NCI-H1436 treated with DMSO at 0.1 percent for 48 hours (cell line): Measurements from ENCODE around the gene TMEM179.

Source experiments
- DNase-seq: peaks from one replicate; lab custom pipeline; 2025; lab: John Stamatoyannopoulos, UW

The TMEM179 gene

GRCh38 chr14:104554608-104555429 is 49.8 kb downstream of the TMEM179 start:
- DNase-seq = no peak

DNA sequence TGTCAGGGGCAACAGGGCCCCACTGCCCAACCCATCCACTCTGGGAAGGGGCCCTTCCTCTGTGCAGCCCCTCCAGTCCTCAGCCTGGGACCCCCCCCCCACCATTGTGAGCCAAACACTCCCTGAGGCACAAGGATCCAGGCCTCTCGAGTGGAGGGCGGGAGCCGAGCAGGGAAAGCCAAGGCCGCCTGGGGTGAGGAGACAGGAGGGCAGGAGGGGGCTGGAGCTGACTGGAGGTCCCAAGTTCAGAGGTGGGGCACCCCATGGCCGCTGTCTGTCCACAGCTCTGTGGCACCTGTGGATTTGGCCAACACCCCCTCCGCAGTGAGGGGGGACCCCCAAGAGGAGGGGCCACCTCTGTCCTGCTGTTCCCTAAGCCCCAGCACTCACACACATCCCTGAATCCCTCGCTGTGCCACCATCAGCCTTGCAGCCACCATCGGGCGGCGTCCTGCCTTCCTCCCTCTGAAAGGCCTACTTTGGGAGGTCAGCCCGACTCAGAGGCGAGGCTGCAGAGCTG is 50.4 kb downstream of the TMEM179 start:
- DNase-seq = no peak

GRCh38 chr14:104553166-104554087 is 51.1 kb downstream of the TMEM179 start:
- no peak for DNase-seq

DNA sequence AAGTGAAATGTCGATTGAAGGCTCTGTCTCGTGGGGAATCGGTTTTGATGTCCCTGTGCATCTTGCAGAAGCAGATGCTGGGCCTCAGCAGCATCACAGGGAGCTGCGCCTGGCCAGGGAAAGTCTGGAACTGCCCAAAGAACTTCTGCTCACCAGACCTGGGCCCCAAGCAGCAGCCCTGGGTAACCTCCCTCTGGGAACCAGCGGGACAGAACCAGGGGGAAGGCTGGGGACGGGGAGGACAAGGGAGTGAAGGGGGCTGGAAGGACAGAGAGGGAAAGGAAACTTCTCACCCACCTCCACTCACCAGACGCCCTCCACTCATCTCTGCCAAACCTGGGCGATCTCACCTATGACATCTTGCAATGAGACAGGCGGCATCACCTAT is 51.8 kb downstream of the TMEM179 start:
- DNase-seq = no peak

GRCh38 chr14:104551851-104552737 is 52.5 kb downstream of the TMEM179 start:
- no peak for DNase-seq

- no peak for DNase-seq
Measured at GRCh38 chr14:104550861-104551728, 53.5 kb downstream of the TMEM179 start.

- no peak for DNase-seq
Measured at GRCh38 chr14:104550340-104550860, 54.2 kb downstream of the TMEM179 start.

DNA sequence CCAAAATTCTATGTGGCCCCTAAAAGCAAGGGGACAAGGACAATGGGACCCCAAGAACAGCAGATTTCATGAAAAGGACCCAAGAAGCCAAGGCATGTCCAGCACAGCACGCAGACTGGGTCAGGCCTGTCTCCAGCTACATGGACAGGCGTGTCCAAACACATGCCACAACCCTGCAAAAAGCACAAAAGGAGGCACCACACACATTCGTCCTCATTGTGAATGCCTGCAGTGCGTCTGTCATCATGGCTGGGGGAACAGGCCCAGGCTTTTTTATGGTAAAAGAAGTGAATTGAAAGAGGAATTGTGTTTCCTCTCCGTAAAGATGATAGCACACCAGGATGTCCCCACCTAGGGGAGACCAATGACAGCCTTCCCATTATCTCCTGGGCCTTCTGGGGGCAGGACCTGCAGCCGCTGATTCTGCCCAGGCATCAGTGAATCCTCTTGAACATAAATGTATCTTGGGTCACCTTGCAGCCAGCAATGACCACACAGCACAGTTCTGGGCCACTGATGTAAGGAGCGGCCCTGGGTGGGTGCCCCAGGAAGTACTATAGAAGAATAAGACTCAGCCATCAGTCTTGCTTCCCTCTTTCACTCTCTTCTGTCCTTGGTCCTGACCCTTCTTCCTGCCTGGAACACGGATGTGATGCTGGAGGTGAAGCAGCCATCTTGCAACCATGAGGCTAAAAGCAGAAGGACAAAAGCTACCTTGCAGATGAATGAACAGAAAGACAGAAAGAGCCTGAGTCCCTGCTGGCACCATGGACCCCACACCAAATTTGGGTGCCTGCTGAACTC is 54.8 kb downstream of the TMEM179 start:
- DNase-seq = no peak

DNA sequence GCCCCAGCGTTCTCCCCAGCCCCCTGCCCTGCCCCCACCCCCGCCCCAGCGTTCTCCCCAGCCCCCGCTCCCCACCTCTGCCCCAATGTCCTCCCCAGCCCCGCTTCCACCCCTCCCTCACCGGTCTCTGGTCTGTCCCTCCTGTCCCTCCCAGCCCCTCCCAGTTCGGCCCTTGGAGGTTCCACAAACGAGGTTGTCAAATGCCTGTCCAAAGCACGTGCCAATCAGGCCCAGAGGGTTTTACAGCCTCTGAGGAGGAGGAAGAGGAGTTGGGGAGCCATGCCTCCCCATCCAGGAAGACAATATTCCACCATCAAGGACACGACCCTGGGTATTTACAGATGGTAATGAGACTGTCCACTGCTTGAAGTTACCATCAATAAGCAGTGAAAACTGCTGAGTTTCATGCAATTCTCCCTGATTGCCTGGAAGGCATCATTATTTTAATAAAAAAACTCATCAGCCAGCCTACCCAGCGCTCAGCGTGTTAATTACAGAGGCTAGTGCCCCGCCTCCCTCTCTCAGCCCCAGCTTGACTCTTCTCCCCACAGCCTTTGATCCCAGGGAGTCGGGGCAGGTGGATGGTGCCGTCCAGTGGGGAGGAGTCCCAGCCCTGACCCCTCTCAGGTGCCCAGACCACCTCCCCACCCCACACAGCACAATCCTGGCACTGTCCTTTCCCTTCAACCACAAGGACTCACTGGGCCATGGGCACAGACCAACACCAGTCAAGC is 55.6 kb downstream of the TMEM179 start:
- DNase-seq = no peak

DNA sequence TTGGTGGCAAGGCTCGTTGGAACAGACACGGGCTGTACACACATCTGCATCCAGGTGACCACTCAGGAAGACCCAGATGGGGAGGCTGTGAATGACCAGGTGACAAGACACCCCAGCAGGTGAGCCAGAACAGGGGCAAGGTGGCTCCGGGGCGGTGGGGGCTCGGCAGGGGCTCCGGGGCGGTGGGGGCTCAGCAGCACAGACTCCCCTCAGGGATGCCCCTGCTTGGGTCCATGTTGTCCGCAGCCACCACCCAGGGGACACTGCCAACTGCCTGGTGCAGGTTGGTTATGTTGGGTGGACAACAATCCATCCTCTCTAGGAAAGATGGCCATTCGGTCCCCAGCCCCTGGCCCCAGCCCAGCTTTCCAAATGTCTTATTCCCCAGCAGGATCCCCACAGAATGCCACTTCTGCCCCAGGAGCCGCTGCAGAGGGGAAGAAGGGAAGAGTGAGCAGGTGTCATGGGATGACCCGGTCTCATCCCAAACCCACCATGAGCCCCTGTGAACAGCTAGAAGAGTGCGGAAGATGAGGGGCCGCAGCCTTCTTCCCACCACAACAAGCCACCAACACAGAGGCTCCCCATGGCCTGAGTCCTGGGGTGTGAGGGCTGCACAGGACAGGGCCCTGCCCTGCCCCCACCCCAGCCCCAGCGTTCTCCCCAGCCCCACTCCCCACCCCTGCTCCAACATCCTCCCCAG is 56.4 kb downstream of the TMEM179 start:
- DNase-seq = no peak

GRCh38 chr14:104547310-104547997 is 57.1 kb downstream of the TMEM179 start:
- no peak for DNase-seq

DNA sequence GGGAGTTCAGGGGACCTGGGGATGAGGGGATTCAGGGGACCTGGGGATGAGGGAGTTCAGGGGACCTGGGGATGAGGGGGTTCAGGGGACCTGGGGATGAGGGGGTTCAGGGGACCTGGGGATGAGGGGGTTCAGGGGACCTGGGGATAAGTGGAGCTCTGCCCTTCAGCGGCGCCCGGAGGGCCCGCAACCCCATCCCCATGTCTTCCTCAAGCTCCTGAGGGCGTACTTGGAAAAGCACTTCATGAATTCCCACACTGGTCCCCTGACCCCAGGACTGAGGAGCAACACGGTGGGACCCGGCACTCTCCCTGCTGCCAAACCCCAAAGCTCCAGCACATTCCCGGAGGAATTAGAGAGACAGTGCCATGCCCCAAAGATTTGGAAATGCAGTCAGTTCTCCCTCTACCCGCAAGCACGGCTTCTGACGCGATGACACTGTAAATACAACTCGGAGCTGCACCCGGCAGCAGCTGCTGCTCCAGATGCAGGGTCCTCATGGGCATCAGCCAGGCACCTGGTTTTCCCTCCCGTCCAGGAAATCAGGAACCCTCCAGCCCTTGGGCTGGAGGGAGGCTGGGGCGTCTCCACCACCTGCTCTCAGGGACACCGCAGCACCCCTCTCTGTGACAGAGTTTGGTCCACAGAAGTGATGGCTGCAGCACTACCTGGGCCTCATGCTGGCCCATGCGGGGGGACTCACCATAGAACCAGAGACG is 57.8 kb downstream of the TMEM179 start:
- DNase-seq = no peak

DNA sequence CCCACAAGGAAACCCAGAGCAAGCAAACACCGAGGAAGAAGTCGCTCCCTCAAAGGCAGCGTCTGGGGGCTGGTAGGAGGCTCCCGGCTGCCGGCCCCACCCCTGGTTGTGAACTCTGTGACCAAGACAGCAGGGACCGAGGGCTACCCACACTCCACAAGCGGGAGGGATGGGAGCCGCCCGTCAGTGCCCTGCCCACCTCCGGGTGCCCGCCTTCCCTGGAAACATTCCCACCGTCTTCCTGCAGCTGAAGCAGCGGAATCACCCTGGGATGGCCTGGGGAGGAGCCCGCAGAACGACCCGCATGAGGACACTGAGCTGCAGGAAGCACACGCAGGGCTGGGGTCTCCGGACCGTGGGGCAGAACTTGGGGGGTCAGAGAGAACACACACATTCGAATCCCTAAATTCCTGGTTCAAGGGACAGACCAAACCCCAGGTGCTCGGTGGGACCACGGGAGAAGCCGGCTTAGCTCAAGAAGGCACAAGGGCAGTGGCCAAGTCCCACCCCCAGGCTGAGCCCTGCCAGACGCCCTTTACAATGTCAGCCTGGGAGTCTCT is 58.5 kb downstream of the TMEM179 start:
- DNase-seq = no peak

GRCh38 chr14:104545151-104545941 is 59.2 kb downstream of the TMEM179 start:
- DNase-seq = no peak

DNA sequence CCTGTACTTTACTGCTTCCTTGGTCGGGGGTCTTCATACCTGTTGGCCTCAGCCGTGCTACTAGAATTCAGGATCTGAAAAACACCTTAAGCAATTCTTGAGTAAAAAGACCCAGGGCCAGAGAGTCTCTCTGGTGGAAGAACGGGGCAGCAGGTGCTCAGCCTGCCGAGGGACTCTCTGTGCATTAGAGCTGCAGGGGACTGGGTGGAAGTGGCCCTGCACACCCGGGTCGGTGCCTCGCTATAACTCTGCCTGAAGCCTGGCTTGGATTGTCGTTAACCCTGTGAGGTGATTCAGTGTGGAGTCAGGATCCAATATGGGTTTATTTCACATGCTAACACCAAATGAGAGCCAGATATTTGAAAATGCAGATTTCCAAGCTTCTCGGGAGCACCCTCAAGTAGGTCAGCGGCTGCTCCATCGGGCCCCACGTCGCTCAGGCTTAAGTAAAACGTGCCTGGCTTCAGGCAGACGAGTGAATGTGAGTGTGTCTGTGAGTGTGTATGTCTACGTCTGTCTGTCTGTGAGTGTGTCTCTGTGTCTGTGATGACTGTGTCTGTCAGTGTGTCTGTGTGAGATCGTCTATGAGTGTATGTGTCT is 60.1 kb downstream of the TMEM179 start:
- DNase-seq = no peak
